Measurements from ENCODE around the gene CTBP1.
A peak's percentile ranks its signal among the peaks of the same experiment; 100 is the strongest.
"Not testable (repeated sequence)": the region's sequence is repeated elsewhere in the genome, so short reads cannot be mapped to it uniquely, and the experiment has no call there.

Gene CTBP1

GRCh38 chr4:1237981-1238675 is 10.8 kb downstream of the CTBP1 start:
- peak; percentile 40 for DNase-seq (ENCODE audit: low spot score)

GRCh38 chr4:1237261-1237660 is 11.7 kb downstream of the CTBP1 start:
- not testable (repeated sequence) for DNase-seq (ENCODE audit: low spot score)

GRCh38 chr4:1236836-1237235 is 12.1 kb downstream of the CTBP1 start:
- not testable (repeated sequence) for DNase-seq (ENCODE audit: low spot score)

GRCh38 chr4:1236103-1236641 is 12.8 kb downstream of the CTBP1 start:
- no peak for DNase-seq (ENCODE audit: low spot score)

- DNase-seq (ENCODE audit: low spot score) = no peak
Observed at GRCh38 chr4:1235381-1236102, 13.4 kb downstream of the CTBP1 start.

GRCh38 chr4:1234811-1235292 is 14.1 kb downstream of the CTBP1 start:
- DNase-seq (ENCODE audit: low spot score) = no peak

- DNase-seq (ENCODE audit: low spot score) = no peak
Observed at GRCh38 chr4:1234309-1234695, 14.6 kb downstream of the CTBP1 start.

GRCh38 chr4:1233641-1234308 is 15.2 kb downstream of the CTBP1 start:
- DNase-seq (ENCODE audit: low spot score) = no peak

GRCh38 chr4:1232661-1233621 is 16.0 kb downstream of the CTBP1 start:
- DNase-seq (ENCODE audit: low spot score) = no peak

- DNase-seq (ENCODE audit: low spot score) = no peak
Observed at GRCh38 chr4:1231637-1232360, 17.1 kb downstream of the CTBP1 start.

GRCh38 chr4:1230971-1231636 is 17.8 kb downstream of the CTBP1 start:
- no peak for DNase-seq (ENCODE audit: low spot score)

GRCh38 chr4:1230316-1230715 is 18.6 kb downstream of the CTBP1 start:
- no peak for DNase-seq (ENCODE audit: low spot score)

- no peak for DNase-seq (ENCODE audit: low spot score)
Observed at GRCh38 chr4:1229117-1229849, 19.6 kb downstream of the CTBP1 start.

GRCh38 chr4:1227816-1228215 is 21.1 kb downstream of the CTBP1 start:
- DNase-seq (ENCODE audit: low spot score) = no peak

- DNase-seq (ENCODE audit: low spot score) = no peak
Observed at GRCh38 chr4:1226598-1226997, 22.3 kb downstream of the CTBP1 start.

- no peak for DNase-seq (ENCODE audit: low spot score)
Observed at GRCh38 chr4:1226144-1226481, 22.8 kb downstream of the CTBP1 start.

- DNase-seq (ENCODE audit: low spot score) = no peak
Observed at GRCh38 chr4:1225272-1226143, 23.4 kb downstream of the CTBP1 start.

All from left forelimb (tissue), 1 donor.